GM06990 (cell line): Measurements from ENCODE around the gene IL1RAP.

Experiments used
- DNase-seq: peaks from one replicate; pipeline ENCODE4 v3.0.0-alpha.2; 2011; ENCODE audit not compliant: insufficient read length; ENCODE audit errors: extremely low read depth
- H3K27me3 ChIP-seq: replicated peaks from 2 replicates; pipeline ENCODE4 v1.6.0; 2011; ENCODE audit warnings: low read length; ENCODE audit not compliant: control insufficient read depth, insufficient read depth
- H3K36me3 ChIP-seq: 2 replicates; pipeline ENCODE4 v1.5.1; 2011; ENCODE audit warnings: low read length; ENCODE audit not compliant: control insufficient read depth, insufficient read depth
- H3K4me3 ChIP-seq: replicated peaks from 2 replicates; pipeline ENCODE4 v1.5.1; 2011; ENCODE audit warnings: low read depth, mild to moderate bottlenecking, control low read depth, low read length
- TF ChIP-seq, protein P1 (sequence below): IDR thresholded peaks from 2 replicates; pipeline ENCODE4 v1.5.1; 2011; ENCODE audit warnings: low read length, control low read depth, mild to moderate bottlenecking, inconsistent platforms; ENCODE audit not compliant: insufficient read depth, poor library complexity, severe bottlenecking

The IL1RAP gene

DNA sequence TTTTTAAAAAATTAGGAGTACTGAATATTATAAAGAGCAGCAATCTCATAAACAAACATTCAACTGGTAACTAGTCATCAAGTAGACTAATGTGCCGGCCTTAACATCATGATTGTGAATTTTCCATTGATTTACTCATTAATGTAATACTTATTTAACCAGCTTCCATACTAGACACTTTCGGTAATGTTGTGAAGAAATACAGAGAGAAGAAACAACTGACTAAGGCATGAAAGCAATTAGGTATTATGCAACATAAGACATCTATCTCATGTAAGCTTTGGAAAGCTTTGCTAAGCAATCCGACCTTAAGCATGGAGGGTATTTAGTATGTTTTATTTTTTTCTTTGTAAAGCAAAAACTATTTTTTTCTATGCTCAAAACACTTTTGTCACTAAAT lies 108.0 kb downstream of the IL1RAP start:
- no peaks in the 10 kb centered on the region for H3K36me3 ChIP-seq
- DNase-seq, result no peak
- TF ChIP-seq, protein P1, sequence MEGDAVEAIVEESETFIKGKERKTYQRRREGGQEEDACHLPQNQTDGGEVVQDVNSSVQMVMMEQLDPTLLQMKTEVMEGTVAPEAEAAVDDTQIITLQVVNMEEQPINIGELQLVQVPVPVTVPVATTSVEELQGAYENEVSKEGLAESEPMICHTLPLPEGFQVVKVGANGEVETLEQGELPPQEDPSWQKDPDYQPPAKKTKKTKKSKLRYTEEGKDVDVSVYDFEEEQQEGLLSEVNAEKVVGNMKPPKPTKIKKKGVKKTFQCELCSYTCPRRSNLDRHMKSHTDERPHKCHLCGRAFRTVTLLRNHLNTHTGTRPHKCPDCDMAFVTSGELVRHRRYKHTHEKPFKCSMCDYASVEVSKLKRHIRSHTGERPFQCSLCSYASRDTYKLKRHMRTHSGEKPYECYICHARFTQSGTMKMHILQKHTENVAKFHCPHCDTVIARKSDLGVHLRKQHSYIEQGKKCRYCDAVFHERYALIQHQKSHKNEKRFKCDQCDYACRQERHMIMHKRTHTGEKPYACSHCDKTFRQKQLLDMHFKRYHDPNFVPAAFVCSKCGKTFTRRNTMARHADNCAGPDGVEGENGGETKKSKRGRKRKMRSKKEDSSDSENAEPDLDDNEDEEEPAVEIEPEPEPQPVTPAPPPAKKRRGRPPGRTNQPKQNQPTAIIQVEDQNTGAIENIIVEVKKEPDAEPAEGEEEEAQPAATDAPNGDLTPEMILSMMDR, result no peak
- H3K4me3 ChIP-seq, result no peak overlapping the region
- H3K27me3 ChIP-seq, result no peaks in the 10 kb centered on the region

- no peak for DNase-seq
- Histone ChIP-seq H3K27me3 (no peaks in the 10 kb centered on the region), H3K4me3 (no peak overlapping the region), H3K36me3 (no peaks in the 10 kb centered on the region)
- TF ChIP-seq, protein P1, result no peak
These were observed 110.4 kb downstream of the IL1RAP start for GRCh38 chr3:190624282-190624681.

GRCh38 chr3:190626951-190627620 lies 113.2 kb downstream of the IL1RAP start:
- no peak overlapping the region for H3K4me3 ChIP-seq
- DNase-seq, result no peak
- no peaks in the 10 kb centered on the region for H3K27me3 ChIP-seq
- no peaks in the 10 kb centered on the region for H3K36me3 ChIP-seq
- TF ChIP-seq, protein P1, result no peak

DNA sequence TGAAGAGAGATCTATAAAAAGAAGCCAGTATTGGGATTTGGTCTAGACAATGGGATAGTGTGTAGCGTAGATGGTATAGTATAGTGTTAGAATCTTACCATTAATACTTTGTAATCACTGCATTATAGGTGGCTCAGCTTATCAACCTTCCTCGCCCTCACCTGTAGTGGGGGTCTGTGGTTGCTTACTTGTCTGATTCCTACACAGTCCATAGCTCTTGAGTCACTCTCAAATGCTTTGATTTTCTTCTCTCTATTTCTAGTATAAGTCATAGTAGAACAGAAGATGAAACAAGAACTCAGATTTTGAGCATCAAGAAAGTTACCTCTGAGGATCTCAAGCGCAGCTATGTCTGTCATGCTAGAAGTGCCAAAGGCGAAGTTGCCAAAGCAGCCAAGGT lies 115.2 kb downstream of the IL1RAP start:
- TF ChIP-seq, protein P1, result no peak
- H3K36me3 ChIP-seq, result no peaks in the 10 kb centered on the region

DNA sequence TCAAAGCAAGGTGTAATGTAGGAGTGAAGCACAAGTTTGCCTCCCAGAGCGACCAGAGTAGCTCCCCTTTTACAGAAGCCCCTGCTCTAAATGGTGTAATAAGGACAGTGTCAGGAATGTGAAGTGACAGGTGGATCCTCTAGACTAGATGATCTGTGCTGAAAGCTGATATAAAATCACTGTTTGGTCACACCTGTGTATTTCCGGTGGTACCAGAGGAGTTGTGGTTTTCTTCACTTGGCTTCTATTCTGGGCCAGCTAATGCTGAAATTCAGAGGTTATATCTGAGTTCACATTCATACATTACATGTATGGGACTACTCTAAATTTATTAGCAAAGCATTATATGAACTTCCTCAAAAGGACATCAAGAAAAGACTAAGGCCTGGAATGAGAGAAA lies 117.4 kb downstream of the IL1RAP start:
- no peaks in the 10 kb centered on the region for H3K36me3 ChIP-seq
- TF ChIP-seq, protein P1, result no peak
- H3K27me3 ChIP-seq, result no peaks in the 10 kb centered on the region
- H3K4me3 ChIP-seq, result no peak overlapping the region
- no peak for DNase-seq

More for the DNA sequence above, 115.2 kb downstream of the IL1RAP start:
- no peak for DNase-seq
- Histone ChIP-seq H3K27me3 (no peaks in the 10 kb centered on the region), H3K4me3 (no peak overlapping the region)

- no peak for DNase-seq
- H3K27me3 ChIP-seq, result no peaks in the 10 kb centered on the region
These were observed 127.7 kb downstream of the IL1RAP start for GRCh38 chr3:190641564-190641963.

More at GRCh38 chr3:190641564-190641963, 127.7 kb downstream of the IL1RAP start:
- Histone ChIP-seq H3K36me3 (no peaks in the 10 kb centered on the region), H3K4me3 (no peak overlapping the region)
- TF ChIP-seq, protein P1, result no peak
